NB4 (cell line): ENCODE data around the gene CYP20A1.

Source experiments
- CTCF ChIP-seq: IDR thresholded peaks from one replicate; pipeline ENCODE4 v1.5.1; 2012; ENCODE audit warnings: low read depth, low read length
- POLR2A ChIP-seq: IDR thresholded peaks from 2 replicates; pipeline ENCODE4 v1.6.1; 2011; ENCODE audit warnings: mild to moderate bottlenecking; ENCODE audit not compliant: insufficient read length; ENCODE audit errors: extremely low read depth
- TF ChIP-seq, protein P1 (sequence below): IDR thresholded peaks from 2 replicates; pipeline ENCODE4 v1.6.1; 2011; ENCODE audit warnings: low read depth, low read length

DNA sequence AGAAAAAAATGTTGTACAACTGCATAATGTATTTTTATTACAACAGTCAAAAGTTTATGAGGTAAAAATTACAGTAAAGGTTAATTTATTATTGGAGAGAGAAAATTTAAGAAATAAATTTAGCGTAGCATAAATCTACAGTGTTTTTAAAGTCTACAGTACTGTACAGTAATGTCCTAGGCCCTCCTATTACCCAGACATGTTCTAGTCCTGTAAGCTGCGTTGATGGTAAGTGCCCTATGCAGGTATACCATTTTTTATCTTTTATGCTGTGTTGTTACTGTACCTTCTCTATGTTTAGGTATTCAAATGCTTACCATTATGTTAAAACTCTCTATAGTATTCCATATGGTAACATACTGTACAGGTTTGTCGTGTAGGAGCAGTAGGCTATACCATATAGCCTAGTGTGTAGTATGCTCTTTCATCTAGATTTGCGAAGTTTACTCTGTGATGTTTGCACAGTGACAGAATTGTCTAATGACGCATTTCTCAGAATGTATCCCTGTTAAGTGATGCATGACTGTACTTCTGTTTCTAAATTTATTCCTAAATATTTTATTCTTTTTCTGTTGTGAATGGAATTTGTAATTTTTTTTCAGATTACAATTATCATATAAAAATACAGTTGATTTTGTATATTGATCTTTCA is 113.9 kb downstream of the CYP20A1 start:
- TF ChIP-seq CTCF, result no peak
- TF ChIP-seq, protein P1, sequence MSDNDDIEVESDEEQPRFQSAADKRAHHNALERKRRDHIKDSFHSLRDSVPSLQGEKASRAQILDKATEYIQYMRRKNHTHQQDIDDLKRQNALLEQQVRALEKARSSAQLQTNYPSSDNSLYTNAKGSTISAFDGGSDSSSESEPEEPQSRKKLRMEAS, result no peak
- no peak for TF ChIP-seq POLR2A
